ENCODE measurements around the gene YPEL2. TPM values are rescaled to one million over a fixed set of nuclear protein-coding genes. Genes with fewer than 3 reads are reported as not detected.

YPEL2 gene
- total and polyA plus RNA-seq, 2 of the 13 experiments (the other 11 are each of a cell fraction or from before 2014, with no cell fraction given): 8.5 to 21.1 TPM

DNA sequence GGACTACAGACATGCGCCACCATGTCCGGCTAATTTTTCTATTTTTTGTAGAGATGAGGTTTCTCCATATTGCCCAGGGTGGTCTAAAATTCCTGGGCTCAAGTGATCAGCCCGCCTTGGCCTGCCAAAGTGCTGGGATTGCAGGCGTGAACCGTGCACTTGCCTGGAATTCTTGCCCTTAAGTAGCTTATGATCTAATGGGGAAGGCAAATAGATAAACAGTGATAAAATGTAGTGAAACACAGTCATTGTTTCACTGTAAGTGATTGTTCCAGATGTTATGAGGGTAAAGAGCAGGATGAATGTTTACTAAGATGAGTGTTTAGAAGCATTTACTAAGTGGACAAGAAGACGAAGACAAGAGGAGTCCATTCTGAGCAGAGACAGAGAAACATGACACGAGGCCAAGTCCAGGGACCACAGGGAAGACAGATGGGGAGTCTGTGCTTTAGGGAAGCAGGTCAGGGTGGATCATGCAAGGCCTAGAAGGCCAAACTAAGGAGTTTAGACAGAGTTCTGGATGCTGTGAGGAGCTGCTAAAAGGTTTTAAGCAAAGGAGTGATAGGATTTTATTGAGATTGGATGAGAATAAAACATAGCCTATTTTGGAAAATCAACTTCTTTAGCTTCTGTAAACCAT lies 36.9 kb downstream of the YPEL2 start (continued):
- peak; percentile 48; the same call in 1 of the 2 replicates for TF ChIP-seq SAP130 (CRISPR knock-in tag; IDR thresholded peaks at IDR 0.05; ENCODE audit: low read depth)

DNA sequence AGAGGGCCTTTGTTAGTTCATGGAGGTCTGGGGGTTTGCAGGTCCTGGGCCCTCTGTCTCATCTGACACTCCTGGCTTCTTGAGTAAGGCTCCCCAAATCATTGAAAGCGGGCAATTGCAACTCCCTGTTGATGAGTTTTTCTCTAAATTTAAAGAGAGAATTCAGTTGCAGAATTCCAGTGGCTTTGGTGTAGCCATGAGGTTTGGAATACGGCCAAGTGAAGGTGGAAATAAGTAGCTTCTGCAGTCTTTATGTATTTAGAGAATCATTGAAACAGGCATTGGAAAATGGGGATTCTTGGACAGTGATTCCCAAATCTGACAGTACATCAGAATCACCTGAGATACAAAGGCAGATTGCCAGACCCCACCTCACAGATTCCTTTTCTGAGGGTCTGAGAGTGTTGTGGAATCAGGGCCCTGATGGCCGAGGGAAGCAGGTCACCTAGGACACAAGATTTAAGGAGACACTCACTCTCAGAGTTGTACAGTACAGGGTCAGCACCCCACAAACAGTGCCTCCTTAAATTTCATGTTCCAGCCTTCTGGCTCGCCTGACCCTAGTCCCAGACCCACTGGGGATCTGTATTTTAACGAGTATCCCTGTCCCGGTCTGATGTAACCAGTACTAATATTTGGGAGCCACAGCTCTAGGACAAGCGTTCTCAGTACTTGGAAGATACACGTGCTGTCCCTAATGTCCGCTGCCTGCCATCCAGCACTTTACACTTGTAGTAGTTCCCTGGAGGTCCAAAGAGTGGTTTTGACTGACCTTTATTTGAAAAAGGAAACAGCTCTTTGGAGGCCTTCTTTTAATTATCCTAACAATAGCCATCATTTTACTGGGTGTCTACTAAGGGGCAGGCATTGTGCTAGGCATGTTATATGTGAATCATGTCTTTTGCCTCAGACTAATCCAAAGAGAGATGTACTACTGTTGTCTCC lies 37.8 kb downstream of the YPEL2 start:
- peaks cover 7% of the 10 kb centered on the region for H3K79me2 ChIP-seq (ENCODE audit: insufficient read depth, low read length)
- peaks cover 89% of the 10 kb centered on the region for H3K4me1 ChIP-seq (ENCODE audit: insufficient read depth, low read length)
- no peak overlapping the region for H3K4me3 ChIP-seq (replicated peaks in 1 of 3; ENCODE audit: insufficient read depth in 1 of 3, low read depth in 2 of 3, low read length in 3 of 3)
- no peaks in the 10 kb centered on the region for H3K27me3 ChIP-seq (ENCODE audit: control insufficient read depth in 1 of 2, insufficient read depth in 2 of 2, low read length in 2 of 2)
- no TSS peak for BruUV-seq (replicated peaks)
- intact Hi-C loops (cut with micrococcal nuclease; ENCODE audit: unreplicated experiment): no loop called here
- no peaks in the 10 kb centered on the region; a peak in 1 of 5 replicates for H3K36me3 ChIP-seq (replicated peaks in 1 of 2; ENCODE audit: control insufficient read depth in 1 of 2, insufficient read depth in 2 of 2, low read length in 2 of 2)
- ATAC-seq (no peak), DNase-seq (ENCODE audit: low spot score) (no peak), FAIRE-seq (no peak)
- H3K4me2 ChIP-seq (ENCODE audit: low read depth, low read length): no peak overlapping the region
- no peaks in the 10 kb centered on the region for H3K9me3 ChIP-seq (ENCODE audit: low read length)
- in situ Hi-C loops (cut with HindIII; ENCODE audit: extremely low pct_ligation_motif_present, low pct_unique_long_range_greater_than_20kb): loop anchor here (5.0 kb wide), 2 partner anchors 37 to 53 kb away; partner anchors contain the start of gene YPEL2
- ChIA-PET POLR2A (interaction anchor here (0.8 to 1.5 kb wide), 3 partner anchors 11 to 61 kb away, joined by 3 to 4 read pairs (median 4); no protein-coding TSS in a partner anchor), CTCF (ENCODE audit: low intra/inter-chr PET ratio, low total read pairs) (no interaction called here)
- TF ChIP-seq ZNF83 (CRISPR knock-in tag; IDR thresholded peaks at IDR 0.05; ENCODE audit: borderline replicate concordance): 0 out of 2 replicates have a peak, but pooled peaks have one; percentile 36
- TF ChIP-seq, protein P1, sequence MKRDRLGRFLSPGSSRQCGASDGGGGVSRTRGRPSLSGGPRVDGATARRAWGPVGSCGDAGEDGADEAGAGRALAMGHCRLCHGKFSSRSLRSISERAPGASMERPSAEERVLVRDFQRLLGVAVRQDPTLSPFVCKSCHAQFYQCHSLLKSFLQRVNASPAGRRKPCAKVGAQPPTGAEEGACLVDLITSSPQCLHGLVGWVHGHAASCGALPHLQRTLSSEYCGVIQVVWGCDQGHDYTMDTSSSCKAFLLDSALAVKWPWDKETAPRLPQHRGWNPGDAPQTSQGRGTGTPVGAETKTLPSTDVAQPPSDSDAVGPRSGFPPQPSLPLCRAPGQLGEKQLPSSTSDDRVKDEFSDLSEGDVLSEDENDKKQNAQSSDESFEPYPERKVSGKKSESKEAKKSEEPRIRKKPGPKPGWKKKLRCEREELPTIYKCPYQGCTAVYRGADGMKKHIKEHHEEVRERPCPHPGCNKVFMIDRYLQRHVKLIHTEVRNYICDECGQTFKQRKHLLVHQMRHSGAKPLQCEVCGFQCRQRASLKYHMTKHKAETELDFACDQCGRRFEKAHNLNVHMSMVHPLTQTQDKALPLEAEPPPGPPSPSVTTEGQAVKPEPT (CRISPR knock-in tag; IDR thresholded peaks at IDR 0.05; ENCODE audit: low read depth): peak; percentile 96
- 0 out of 2 replicates have a peak, but pooled peaks have one; percentile 20 for TF ChIP-seq ZNF558 (CRISPR knock-in tag; IDR thresholded peaks at IDR 0.05; ENCODE audit: borderline replicate concordance)
- 0 out of 2 replicates have a peak, but pooled peaks have one; percentile 8 for TF ChIP-seq ZNF614 (CRISPR knock-in tag; IDR thresholded peaks at IDR 0.05; ENCODE audit: borderline replicate concordance)
- TF ChIP-seq NKX3-1 (CRISPR knock-in tag; IDR thresholded peaks at IDR 0.05): no peak
- TF ChIP-seq NONO (IDR thresholded peaks at IDR 0.05): no peak
- TF ChIP-seq NONO (CRISPR knock-in tag; conservative IDR thresholded peaks at IDR 0.05): 0 out of 2 replicates have a peak, but pooled peaks have one; percentile 13
- H3K27ac ChIP-seq (ENCODE audit: extremely low read length, insufficient read depth, low read length): no peak overlapping the region
- no peak overlapping the region for H3K9ac ChIP-seq (ENCODE audit: insufficient read depth, low read depth, low read length)
- H2AFZ ChIP-seq (ENCODE audit: low read length): no peak overlapping the region
- 79% methylated on average over 9 of the region's 9 CpGs for WGBS (ENCODE audit: low lambda C conversion rate)
- H4K20me1 ChIP-seq (ENCODE audit: insufficient read depth, low read length): no peaks in the 10 kb centered on the region
